Kidney (tissue), 14 donors: ENCODE data around the gene MINDY2. TPM values are rescaled to one million over a fixed set of nuclear protein-coding genes. Genes with fewer than 3 reads are reported as not detected.

ENCODE experiments used
- DNase-seq, 5 donors: peaks; one replicate each; pipeline ENCODE4 v3.0.0-alpha.2; 2013 to 2020
- FAIRE-seq: peaks from 2 replicates; lab custom pipeline; 2012; peaks lifted over from hg19 to GRCh38; lab: Jason Lieb, UNC
- H3K27ac ChIP-seq, 2 donors: one replicate each; pipeline ENCODE4 v1.7.0; 2013; ENCODE audit warnings: low read depth in 2 of 2, low read length in 2 of 2, inconsistent platforms in 1 of 2
- H3K27me3 ChIP-seq: one replicate; pipeline ENCODE4 v1.7.1; 2013; ENCODE audit warnings: low read length, inconsistent platforms; ENCODE audit not compliant: control insufficient read depth, insufficient read depth
- H3K36me3 ChIP-seq, 3 donors: one replicate each; pipeline versions ENCODE4 v1.7.0 to v1.7.1; 2013; ENCODE audit warnings: low read length in 3 of 3, control low read depth in 1 of 3, inconsistent platforms in 1 of 3; ENCODE audit not compliant: insufficient read depth in 3 of 3, control insufficient read depth in 2 of 3
- H3K4me1 ChIP-seq, 3 donors: one replicate each; pipeline versions ENCODE4 v1.7.0 to v1.7.1; 2013; ENCODE audit warnings: low read length in 3 of 3, inconsistent platforms in 1 of 3, low read depth in 1 of 3; ENCODE audit not compliant: control insufficient read depth in 2 of 3, insufficient read depth in 2 of 3
- H3K4me3 ChIP-seq, 3 donors: one replicate each; pipeline versions ENCODE4 v1.7.0 to v1.8.1; 2013; ENCODE audit warnings: low read length in 3 of 3, control low read depth in 1 of 3, inconsistent platforms in 1 of 3
- H3K9ac ChIP-seq, 3 donors: one replicate each; pipeline versions ENCODE4 v1.7.0 to v1.7.1; 2013; ENCODE audit warnings: low read length in 3 of 3, control low read depth in 1 of 3, inconsistent platforms in 1 of 3
- H3K9me3 ChIP-seq, 3 donors: one replicate each; pipeline versions ENCODE4 v1.7.0 to v1.7.1; 2013; ENCODE audit warnings: low read length in 3 of 3, control low read depth in 1 of 3, inconsistent platforms in 1 of 3; ENCODE audit not compliant: control insufficient read depth in 2 of 3, insufficient read depth in 1 of 3
- intact Hi-C: fragments of 100-400 bp; cut with DNase I; formaldehyde crosslinking; loops from one replicate; pipeline ENCODE4 v1.11.1; 2022
- polyA plus RNA-seq: library from polyadenylated mRNA; stranded (reverse); fragments of 350-450 nt; fragmentation: Illumina TruSeq; extraction: RNeasy Lipid Tissue Mini Kit (QIAGEN cat#74804); gene quantifications from one replicate; pipeline ENCODE4 v1.2.3, GENCODE V29; 2014; ENCODE audit warnings: low read depth, low replicate concordance; ENCODE audit not compliant: insufficient read depth
- total RNA-seq: library from RNA; stranded (reverse); fragmentation: NEBNext Ultra II Directional; extraction: Animal tissue kit (Norgen Biotek cat#: 25700); gene quantifications from one replicate; pipeline ENCODE4 v1.2.1, GENCODE V29; 2021
- TF ChIP-seq, protein P1 (sequence below): IDR thresholded peaks from 3 replicates; pipeline ENCODE4 v1.5.1; 2012; ENCODE audit warnings: mild to moderate bottlenecking, moderate library complexity, borderline replicate concordance; ENCODE audit not compliant: insufficient read depth; ENCODE audit errors: extremely low read depth
- donor health status: control.
- donor health status: control.
- donor health status: control.
- donor health status: control.
- donor health status: control.
- donor health status: DM: yes; HTN: yes; CAD: no.
- donor health status: Normal renal cell carcinoma (clear cell type).

MINDY2 gene
- total and polyA plus RNA-seq, 2 donors from 2014 or later: 5.1 to 31.7 TPM

DNA sequence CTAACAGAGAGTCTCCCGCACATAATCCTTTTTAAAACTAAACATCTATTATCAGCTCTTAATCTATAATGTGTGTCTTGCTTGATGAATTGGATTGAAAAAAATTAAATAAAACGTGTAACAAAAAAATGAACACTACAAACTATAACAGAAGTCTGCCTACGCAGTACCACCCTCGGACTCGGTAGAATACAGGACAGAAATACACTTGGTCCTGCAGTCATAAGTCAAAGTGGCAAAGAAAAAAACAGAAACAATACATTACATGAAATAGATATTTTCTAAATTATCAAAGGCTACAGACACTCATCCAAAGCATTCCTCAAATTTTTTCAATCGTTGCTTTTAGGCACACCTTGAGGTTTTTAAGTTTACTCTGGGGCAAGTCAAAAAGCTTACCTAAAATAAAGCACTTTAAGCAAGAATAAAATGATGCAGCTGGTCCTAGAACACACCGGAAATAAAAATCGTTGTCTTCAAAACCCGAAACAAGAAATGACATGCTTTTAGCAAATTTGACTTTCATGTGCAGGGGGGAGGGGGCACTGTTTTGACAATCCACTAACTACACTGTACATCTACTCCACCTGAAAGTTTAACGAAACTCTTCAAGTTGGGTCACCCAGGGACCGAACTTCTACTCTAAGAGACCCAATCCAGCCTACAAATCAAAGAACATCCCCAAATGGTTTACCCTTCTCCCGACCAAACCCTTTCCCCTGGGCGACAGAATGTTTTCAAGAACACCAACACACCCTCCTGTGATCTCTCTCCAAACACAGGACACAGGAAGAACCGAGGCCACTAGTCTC lies 22.9 kb upstream of the MINDY2 start:
- DNase-seq (peak in 2 of 5 donors; percentile 50 to 68), FAIRE-seq (no peak)
- Histone ChIP-seq H3K9me3 (no peaks in the 10 kb centered on the region), H3K36me3 (no peaks in the 10 kb centered on the region), H3K9ac (peak overlapping the region; percentile 66 to 82 (median 75)), H3K4me1 (peaks cover under 1 to 10% (median 3%) of the 10 kb centered on the region in 3 donors), H3K27me3 (no peaks in the 10 kb centered on the region), H3K4me3 (peak overlapping the region; percentile 73 to 86 (median 86)), H3K27ac (peak overlapping the region; percentile 97 to 98)
- TF ChIP-seq, protein P1, sequence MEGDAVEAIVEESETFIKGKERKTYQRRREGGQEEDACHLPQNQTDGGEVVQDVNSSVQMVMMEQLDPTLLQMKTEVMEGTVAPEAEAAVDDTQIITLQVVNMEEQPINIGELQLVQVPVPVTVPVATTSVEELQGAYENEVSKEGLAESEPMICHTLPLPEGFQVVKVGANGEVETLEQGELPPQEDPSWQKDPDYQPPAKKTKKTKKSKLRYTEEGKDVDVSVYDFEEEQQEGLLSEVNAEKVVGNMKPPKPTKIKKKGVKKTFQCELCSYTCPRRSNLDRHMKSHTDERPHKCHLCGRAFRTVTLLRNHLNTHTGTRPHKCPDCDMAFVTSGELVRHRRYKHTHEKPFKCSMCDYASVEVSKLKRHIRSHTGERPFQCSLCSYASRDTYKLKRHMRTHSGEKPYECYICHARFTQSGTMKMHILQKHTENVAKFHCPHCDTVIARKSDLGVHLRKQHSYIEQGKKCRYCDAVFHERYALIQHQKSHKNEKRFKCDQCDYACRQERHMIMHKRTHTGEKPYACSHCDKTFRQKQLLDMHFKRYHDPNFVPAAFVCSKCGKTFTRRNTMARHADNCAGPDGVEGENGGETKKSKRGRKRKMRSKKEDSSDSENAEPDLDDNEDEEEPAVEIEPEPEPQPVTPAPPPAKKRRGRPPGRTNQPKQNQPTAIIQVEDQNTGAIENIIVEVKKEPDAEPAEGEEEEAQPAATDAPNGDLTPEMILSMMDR: no peak
- intact Hi-C loops: no loop called here

GRCh38 chr15:58748852-58749531 lies 22.1 kb upstream of the MINDY2 start:
- TF ChIP-seq, protein P1: no peak
- H3K4me1 ChIP-seq: peaks cover 0 to 10% (median 3%) of the 10 kb centered on the region in 3 donors
- intact Hi-C loops: no loop called here

GRCh38 chr15:58749532-58750337 lies 21.4 kb upstream of the MINDY2 start, which contains the start of gene ADAM10:
Gene ADAM10, minus strand, starts transcription at chr15:58749707. Its CDS starts 173 bp downstream, at chr15:58749534.
- Histone ChIP-seq H3K27ac (peak within 1 kb of the TSS; percentile 97 to 98), H3K9ac (peak within 1 kb of the TSS; percentile 82 to 91 (median 87)), H3K4me3 (peak within 1 kb of the TSS; percentile 86 to 94 (median 93)), H3K9me3 (no peaks in the 10 kb centered on the region), H3K27me3 (no peaks in the 10 kb centered on the region), H3K4me1 (peaks cover 0 to 10% (median 3%) of the 10 kb centered on the region in 3 donors), H3K36me3 (no peaks in the 10 kb centered on the region)
- intact Hi-C loops: no loop called here
- FAIRE-seq (no peak), DNase-seq (peak; percentile 100)
- TF ChIP-seq, protein P1: no peak

More at GRCh38 chr15:58748852-58749531, 22.1 kb upstream of the MINDY2 start:
- Histone ChIP-seq H3K4me3 (peak overlapping the region; percentile 86 to 93 (median 86)), H3K9ac (peak overlapping the region; percentile 78 to 87 (median 82)), H3K9me3 (no peaks in the 10 kb centered on the region), H3K27me3 (no peaks in the 10 kb centered on the region), H3K27ac (peak overlapping the region; percentile 97 to 98), H3K36me3 (no peaks in the 10 kb centered on the region)
- DNase-seq: peak in 4 of 5 donors; percentile 67 to 87 (median 82)
- FAIRE-seq: no peak
